T-helper 2 cell (primary cell): ENCODE data around the gene ZNF143.
"Not testable (repeated sequence)": the region's sequence is repeated elsewhere in the genome, so short reads cannot be mapped to it uniquely, and the experiment has no call there.

Experiments used
- DNase-seq, 5 experiments: peaks; one replicate each; pipeline versions ENCODE4 v3.0.0 to v3.0.0-alpha.2; 2012 to 2022

Gene ZNF143

GRCh38 chr11:9498457-9499078 is 37.8 kb downstream of the ZNF143 start:
- DNase-seq = no peak

- peak; percentile 23 to 80 (median 57) for DNase-seq
These were observed 45.9 kb downstream of the ZNF143 start for GRCh38 chr11:9506489-9507276.

GRCh38 chr11:9507277-9507580 is 46.4 kb downstream of the ZNF143 start:
- DNase-seq = no peak

GRCh38 chr11:9509041-9509440 is 48.2 kb downstream of the ZNF143 start:
- no peak for DNase-seq

GRCh38 chr11:9512370-9513019 is 51.7 kb downstream of the ZNF143 start:
- DNase-seq = no peak

- DNase-seq = not testable (repeated sequence)
These were observed 53.8 kb downstream of the ZNF143 start for GRCh38 chr11:9514576-9514975.

- peak in 1 of 5 experiments; percentile 30 for DNase-seq
These were observed 55.3 kb downstream of the ZNF143 start for GRCh38 chr11:9516113-9516512.

GRCh38 chr11:9518835-9519410 is 58.1 kb downstream of the ZNF143 start:
- DNase-seq = no peak

GRCh38 chr11:9524001-9524400 is 63.2 kb downstream of the ZNF143 start:
- DNase-seq = no peak

GRCh38 chr11:9525116-9525515 is 64.3 kb downstream of the ZNF143 start:
- no peak for DNase-seq

GRCh38 chr11:9527481-9528135 is 66.8 kb downstream of the ZNF143 start:
- DNase-seq = no peak

GRCh38 chr11:9528136-9528501 is 67.3 kb downstream of the ZNF143 start:
- DNase-seq = no peak

GRCh38 chr11:9528573-9529333 is 67.9 kb downstream of the ZNF143 start:
- DNase-seq = peak in 1 of 5 experiments; percentile 63

GRCh38 chr11:9529334-9529650 is 68.5 kb downstream of the ZNF143 start:
- no peak for DNase-seq

- DNase-seq = no peak
These were observed 69.3 kb downstream of the ZNF143 start for GRCh38 chr11:9530020-9530621.

- no peak for DNase-seq
These were observed 70.3 kb downstream of the ZNF143 start for GRCh38 chr11:9530901-9531625.

- DNase-seq = no peak
These were observed 72.2 kb downstream of the ZNF143 start for GRCh38 chr11:9533058-9533457.

- DNase-seq = no peak
These were observed 73.1 kb downstream of the ZNF143 start for GRCh38 chr11:9533736-9534473.

- peak; percentile 49 to 72 (median 71) for DNase-seq
These were observed 74.5 kb downstream of the ZNF143 start for GRCh38 chr11:9535189-9535781.

GRCh38 chr11:9538548-9538947 is 77.7 kb downstream of the ZNF143 start:
- DNase-seq = no peak
